Stimulated activated naive CD8-positive, alpha-beta T cell treated with anti-CD3 and anti-CD28 coated beads, Interleukin-15, Interleukin-2, amounts not matched to agents 100 ng/mL and 50 ng/mL, for 24 hours (primary cell): ENCODE results near the gene OR7D2.
"Not testable (repeated sequence)": the region's sequence is repeated elsewhere in the genome, so short reads cannot be mapped to it uniquely, and the experiment has no call there.

ENCODE experiments used
- H3K27ac Mint-ChIP-seq: one replicate; pipeline ENCODE4 v1.8.0; 2021; ENCODE audit warnings: mild to moderate bottlenecking, mixed read lengths
- H3K27me3 Mint-ChIP-seq: one replicate; pipeline ENCODE4 v1.8.0; 2021; ENCODE audit warnings: mixed read lengths
- H3K36me3 Mint-ChIP-seq: one replicate; pipeline ENCODE4 v1.8.0; 2021; ENCODE audit warnings: low read depth, mixed read lengths
- H3K4me1 Mint-ChIP-seq: one replicate; pipeline ENCODE4 v1.8.0; 2021; ENCODE audit warnings: low read depth, mixed read lengths
- H3K4me3 Mint-ChIP-seq: one replicate; pipeline ENCODE4 v1.8.0; 2021; ENCODE audit warnings: mild to moderate bottlenecking, mixed read lengths
- H3K9me3 Mint-ChIP-seq: one replicate; pipeline ENCODE4 v1.8.0; 2021; ENCODE audit warnings: mixed read lengths

Gene OR7D2

DNA sequence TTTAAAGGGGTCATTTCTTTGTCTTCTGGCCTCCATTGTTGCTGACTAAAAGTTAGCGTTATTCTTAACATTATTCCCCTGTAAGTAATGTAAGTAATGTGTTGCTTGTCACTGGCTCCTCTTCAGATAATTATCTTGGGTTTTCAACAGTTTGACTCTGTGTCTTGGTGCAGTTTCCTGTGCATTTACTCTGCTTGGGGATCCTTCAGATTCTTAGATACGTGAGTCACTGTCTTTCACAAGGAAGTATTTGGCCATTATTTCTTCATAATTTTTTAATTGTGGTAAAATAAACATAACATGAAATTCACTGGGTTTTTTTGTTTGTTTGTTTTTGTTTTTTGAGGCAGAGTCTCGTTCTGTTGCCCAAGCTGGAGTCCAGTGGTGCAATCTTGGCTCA is 13.5 kb upstream of the OR7D2 start:
- Mint-ChIP-seq H3K4me3 (no peak overlapping the region), H3K27me3 (no peaks in the 10 kb centered on the region), H3K4me1 (no peaks in the 10 kb centered on the region), H3K9me3 (peaks cover 19% of the 10 kb centered on the region), H3K27ac (no peak overlapping the region), H3K36me3 (peaks cover 68% of the 10 kb centered on the region)

DNA sequence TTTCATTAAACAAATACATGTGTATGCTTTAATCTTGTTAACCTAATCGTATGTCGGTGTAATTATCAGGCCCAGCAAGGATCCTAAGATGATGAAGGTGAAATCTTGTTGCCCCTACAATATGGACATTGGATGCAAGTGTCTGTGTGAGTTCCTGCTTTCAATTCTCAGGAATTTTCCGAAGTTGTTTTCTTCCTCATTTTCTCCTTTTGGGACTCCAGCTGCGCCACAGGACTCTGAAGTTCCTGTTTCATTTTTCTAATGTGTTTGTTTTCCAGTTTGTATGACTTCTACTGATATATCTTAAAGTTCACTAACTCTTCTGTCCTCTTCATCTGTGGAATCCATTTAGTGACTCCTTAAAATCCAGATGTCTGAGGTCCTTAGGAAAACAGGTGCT is 11.9 kb upstream of the OR7D2 start:
- Mint-ChIP-seq H3K4me1 (no peaks in the 10 kb centered on the region), H3K27me3 (no peaks in the 10 kb centered on the region), H3K4me3 (no peak overlapping the region), H3K9me3 (peaks cover 6% of the 10 kb centered on the region), H3K36me3 (peaks cover 52% of the 10 kb centered on the region), H3K27ac (no peak overlapping the region)

DNA sequence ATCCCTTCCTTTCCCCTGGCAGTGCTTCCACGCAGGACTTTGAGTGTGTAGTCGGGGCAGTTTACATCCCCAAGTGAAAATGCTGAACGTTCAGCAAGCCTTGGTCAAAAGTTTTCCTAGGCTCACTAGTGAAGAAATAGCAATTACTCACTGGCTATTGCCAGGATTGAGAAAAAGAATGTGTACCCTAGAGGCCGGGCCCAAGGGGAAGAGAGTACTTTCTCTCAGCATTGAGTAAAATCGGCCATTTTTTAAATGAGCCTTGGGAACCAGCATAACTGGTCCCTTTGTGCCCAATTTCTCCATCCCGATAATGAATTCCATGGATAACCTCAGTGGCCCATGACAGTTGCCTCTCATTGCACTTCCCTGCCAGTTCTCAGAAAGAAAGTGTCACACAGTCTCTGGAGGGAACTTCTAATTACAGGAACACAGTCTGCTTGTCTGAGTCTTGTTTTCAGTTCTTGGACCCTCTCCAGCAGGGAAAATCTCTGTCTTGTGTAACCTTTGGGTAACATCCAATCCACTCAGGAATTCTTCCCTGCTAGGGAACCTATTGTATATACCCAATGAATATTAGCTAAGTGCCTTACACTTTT is 7.3 kb upstream of the OR7D2 start:
- Mint-ChIP-seq H3K9me3 (no peaks in the 10 kb centered on the region), H3K4me1 (no peaks in the 10 kb centered on the region), H3K36me3 (peaks cover 9% of the 10 kb centered on the region), H3K27ac (no peak overlapping the region), H3K27me3 (no peaks in the 10 kb centered on the region), H3K4me3 (no peak overlapping the region)

DNA sequence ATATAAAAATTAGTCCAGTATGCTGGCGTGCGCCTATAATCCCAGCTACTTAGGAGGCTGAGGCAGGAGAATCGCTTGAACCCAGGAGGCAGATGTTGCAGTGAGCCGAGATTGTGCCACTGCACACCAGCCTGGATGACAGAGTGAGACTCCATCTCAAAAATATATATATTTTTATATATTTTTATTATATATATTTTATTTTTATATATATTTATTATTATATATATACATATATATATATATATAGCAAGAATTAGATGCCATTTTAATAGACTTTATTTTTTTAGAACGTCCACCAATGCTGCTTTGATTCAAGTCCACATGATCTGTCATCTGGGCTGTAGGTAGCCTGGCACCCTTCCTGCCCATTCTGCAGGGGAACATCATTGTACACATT is 3.5 kb upstream of the OR7D2 start:
- Mint-ChIP-seq H3K36me3 (no peaks in the 10 kb centered on the region), H3K4me1 (no peaks in the 10 kb centered on the region), H3K9me3 (no peaks in the 10 kb centered on the region), H3K27me3 (peaks cover 4% of the 10 kb centered on the region), H3K4me3 (no peak overlapping the region), H3K27ac (no peak overlapping the region)

DNA sequence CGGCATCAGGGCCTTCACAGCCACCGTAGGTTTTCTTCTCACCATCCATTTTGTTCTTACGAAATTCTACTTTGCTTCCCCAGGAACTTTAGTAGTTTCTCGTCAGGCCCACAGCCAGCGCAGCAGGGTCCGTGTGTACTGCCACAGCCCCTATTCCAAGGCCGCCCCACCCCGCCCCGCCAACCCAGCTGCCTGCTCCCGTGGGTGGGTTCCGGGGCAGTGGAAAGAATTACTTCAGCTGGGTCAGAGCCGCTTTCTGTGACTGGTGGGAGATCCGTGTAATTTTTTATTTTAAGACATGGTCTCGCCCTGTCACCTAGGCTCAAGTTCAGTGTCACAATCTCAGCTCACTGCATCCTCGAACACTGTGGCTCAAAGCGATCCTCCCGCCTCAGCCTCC is 4.2 kb downstream of the OR7D2 start:
- Mint-ChIP-seq H3K27me3 (peaks cover 2% of the 10 kb centered on the region), H3K9me3 (no peaks in the 10 kb centered on the region), H3K36me3 (no peaks in the 10 kb centered on the region), H3K4me1 (no peaks in the 10 kb centered on the region), H3K27ac (no peak overlapping the region), H3K4me3 (no peak overlapping the region)

DNA sequence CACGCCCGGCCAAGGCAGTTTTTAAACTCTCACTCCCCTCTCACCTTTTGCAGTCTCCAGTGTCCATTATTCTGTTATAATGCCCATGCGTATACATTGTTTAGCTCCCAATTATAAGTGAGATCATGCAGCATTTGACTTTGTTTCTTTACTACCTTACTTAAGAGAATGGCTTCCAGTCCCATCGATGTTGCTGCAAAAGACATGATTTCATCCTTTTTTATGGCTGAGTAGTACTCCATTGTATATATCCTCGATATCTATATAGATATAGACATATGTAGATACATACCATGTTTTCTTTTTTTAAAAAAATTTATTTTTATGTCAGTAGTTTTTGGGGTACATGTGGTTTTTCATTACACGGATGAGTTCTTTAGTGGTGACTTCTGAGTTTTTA is 8.4 kb downstream of the OR7D2 start:
- peaks cover 9% of the 10 kb centered on the region for H3K27me3 Mint-ChIP-seq
- H3K27ac Mint-ChIP-seq: no peak overlapping the region
- no peaks in the 10 kb centered on the region for H3K4me1 Mint-ChIP-seq
- H3K36me3 Mint-ChIP-seq: no peaks in the 10 kb centered on the region
- H3K4me3 Mint-ChIP-seq: no peak overlapping the region
- no peaks in the 10 kb centered on the region for H3K9me3 Mint-ChIP-seq

DNA sequence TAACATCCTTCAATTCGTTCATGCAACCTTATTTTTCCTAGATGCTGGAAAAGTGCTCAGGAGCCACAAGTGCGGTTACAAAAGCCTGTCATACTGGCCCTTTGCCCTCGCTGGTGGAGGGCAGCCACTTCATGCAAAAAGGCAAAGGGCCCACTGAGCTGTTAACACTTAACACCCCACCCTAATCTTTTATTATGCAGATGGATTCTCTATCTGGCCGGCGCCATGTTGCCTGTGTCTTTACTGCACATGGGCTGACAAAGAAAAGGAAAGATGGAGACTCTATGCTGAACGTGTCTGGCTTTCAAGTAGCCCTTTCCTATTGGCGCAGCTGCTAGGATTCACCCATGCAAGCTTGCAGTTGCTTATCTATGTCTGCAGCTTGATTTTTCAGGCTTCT is 10.8 kb downstream of the OR7D2 start:
- Mint-ChIP-seq H3K9me3 (no peaks in the 10 kb centered on the region), H3K27me3 (peaks cover 20% of the 10 kb centered on the region), H3K4me3 (no peak overlapping the region), H3K36me3 (no peaks in the 10 kb centered on the region), H3K27ac (no peak overlapping the region), H3K4me1 (no peaks in the 10 kb centered on the region)

DNA sequence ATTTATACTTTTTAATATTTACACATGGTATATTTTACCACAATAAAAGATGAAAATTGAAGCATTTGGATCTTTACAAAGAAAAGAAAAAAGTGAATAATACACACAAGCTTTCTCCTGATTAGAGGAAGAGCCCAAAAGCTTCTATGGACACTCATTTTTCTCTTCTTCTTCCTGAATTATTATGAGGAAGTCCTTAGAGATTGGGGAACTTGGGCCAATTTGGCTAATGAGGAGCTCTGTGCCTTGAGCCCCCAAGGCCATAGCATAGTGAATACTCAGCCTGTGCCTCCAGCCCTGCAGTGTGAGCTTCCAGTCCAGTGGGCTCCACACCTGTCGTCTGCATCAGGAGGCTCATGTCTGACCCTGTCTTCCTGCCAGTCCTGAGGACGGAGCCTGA is 19.3 kb downstream of the OR7D2 start:
- H3K36me3 Mint-ChIP-seq, H3K27ac Mint-ChIP-seq, H3K4me3 Mint-ChIP-seq, H3K4me1 Mint-ChIP-seq, H3K9me3 Mint-ChIP-seq: not testable (repeated sequence)
- H3K27me3 Mint-ChIP-seq: peaks cover 29% of the 10 kb centered on the region

DNA sequence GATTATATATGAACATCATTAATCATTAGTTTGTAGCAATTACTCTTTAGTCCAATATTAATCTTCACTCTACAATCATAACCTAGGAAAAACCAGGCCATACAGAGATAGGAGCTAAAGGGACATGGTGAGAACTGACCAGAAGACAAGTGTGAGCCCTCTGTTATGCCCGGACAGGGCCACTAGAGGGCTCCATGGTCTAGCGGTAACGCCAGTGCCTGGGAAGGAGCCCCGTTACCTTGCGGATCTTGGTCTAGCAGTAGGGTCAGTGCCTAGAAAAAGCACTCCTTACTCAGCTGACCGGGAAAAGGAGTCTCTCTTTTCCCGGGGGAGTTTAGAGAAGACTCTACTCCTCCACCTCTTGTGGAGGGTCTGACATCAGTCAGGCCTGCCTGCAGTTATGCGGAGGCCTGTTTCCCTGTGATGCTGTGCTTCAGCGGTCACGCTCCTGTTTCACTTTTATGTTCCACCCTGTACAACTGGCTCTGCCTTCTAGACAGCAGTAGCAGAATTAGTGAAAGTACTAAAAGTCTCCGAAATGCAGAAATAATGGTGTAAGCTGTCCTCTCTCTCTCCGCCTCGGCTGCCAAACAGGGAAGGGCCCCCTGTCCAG is 26.8 kb downstream of the OR7D2 start:
- Mint-ChIP-seq H3K4me1 (no peaks in the 10 kb centered on the region), H3K4me3 (peak overlapping the region; percentile 32), H3K9me3 (no peaks in the 10 kb centered on the region), H3K27ac (no peak overlapping the region), H3K27me3 (peaks cover 3% of the 10 kb centered on the region), H3K36me3 (no peaks in the 10 kb centered on the region)

DNA sequence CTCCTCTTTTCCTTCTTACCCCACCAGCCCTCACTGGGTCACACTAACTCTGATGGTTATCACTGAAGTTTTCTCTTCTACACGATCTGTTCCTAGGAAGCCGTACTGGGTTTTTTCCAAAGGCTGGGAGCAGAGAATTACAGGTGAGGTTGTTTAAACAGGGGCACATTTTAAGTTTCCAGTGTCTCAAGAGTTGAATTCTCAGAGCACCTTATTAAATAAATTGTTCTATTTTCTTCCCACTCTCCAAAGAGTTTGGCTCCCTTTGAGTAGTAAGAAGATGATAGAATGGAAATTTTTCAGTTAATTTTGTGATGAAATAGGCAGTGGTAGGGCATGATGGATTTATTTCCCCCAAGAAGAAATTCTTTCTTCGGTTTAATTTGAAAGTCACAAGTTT is 40.7 kb downstream of the OR7D2 start, which contains the start of gene OR7D4:
TSS of gene OR7D4 (minus strand) at position 101 of the 400 bp plus-strand sequence. CDS start 4,752 bp downstream, outside the sequence.
- no peak within 1 kb of the TSS for H3K4me3 Mint-ChIP-seq

More for the DNA sequence above, 40.7 kb downstream of the OR7D2 start, which contains the start of gene OR7D4:
- Mint-ChIP-seq H3K27ac (no peak within 1 kb of the TSS), H3K4me1 (no peaks in the 10 kb centered on the region), H3K36me3 (no peaks in the 10 kb centered on the region), H3K9me3 (peaks cover 10% of the 10 kb centered on the region), H3K27me3 (peaks cover 13% of the 10 kb centered on the region)
